ENCODE results near the gene PRKAG2.

Gene PRKAG2

DNA sequence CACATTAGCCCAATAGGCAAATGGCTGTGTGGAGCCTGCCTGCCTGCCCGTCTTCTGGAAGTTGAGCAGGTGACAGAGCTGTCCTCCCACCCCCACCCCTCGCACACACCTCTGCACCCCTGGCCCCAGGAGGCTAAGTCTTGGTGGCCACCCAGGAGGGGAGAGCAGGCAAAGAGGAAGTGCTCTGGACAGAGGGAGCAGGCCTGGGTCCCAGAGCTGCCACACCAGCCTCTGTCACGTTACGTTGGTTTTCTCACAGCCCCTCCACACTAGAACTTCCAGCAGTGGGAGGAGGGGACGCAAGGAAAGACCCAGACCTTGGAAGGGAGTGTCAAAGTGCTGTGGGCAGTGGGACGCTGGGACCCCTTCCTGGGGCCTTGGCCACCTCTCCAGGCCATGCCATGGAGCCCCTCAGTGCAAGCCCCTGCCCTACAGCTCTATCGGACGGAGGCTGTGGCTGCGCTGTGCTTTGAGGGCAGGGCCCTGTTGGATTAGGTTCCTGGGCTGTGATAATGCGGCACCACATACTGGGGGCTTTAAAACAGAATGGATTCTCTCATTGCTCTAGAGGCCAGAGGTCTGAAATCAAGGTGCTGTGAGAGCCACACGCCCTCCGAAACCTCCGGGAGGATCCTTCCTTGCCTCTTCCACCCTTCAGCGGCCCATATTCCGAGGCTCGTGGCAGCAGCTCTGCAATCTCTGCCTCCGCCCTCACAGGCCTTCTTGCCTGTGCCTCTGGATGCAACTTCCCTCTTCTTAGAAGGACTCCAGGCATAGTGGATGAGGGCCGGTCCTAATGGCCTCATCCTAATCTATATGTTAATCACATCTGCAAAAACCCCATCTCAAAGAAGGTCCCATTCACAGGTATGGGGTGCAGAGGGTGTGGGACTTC is 9.9 kb downstream of the PRKAG2 start:
- Histone ChIP-seq H2AFZ (ENCODE audit: low read length) (no peak overlapping the region), H3K9me2 (ENCODE audit: low read depth, low read length) (no peaks in the 10 kb centered on the region), H3K4me2 (ENCODE audit: low read length) (no peak overlapping the region), H3F3A (ENCODE audit: insufficient read depth, low read length) (no peaks in the 10 kb centered on the region), H3K4me1 (ENCODE audit: insufficient read depth, low read length, severe bottlenecking) (no peaks in the 10 kb centered on the region), H4K20me1 (ENCODE audit: insufficient read depth, low read length) (no peaks in the 10 kb centered on the region), H3K9ac (ENCODE audit: low read length) (no peak overlapping the region), H3K4me3 (ENCODE audit: low read depth, low read length, poor library complexity, severe bottlenecking) (no peak overlapping the region), H3K79me2 (ENCODE audit: insufficient read depth, low read length) (no peaks in the 10 kb centered on the region), H3K27me3 (ENCODE audit: insufficient read depth, low read length) (no peaks in the 10 kb centered on the region; the same call in 1 of the 2 replicates), H3K36me3 (ENCODE audit: insufficient read depth, low read length) (no peaks in the 10 kb centered on the region), H3K27ac (ENCODE audit: low read depth, low read length, poor library complexity, severe bottlenecking) (no peak overlapping the region), H3K9me3 (ENCODE audit: low read length) (no peaks in the 10 kb centered on the region)
- no peak for TF ChIP-seq EZH2 (IDR thresholded peaks at IDR 0.05; ENCODE audit: borderline replicate concordance, low read length)

DNA sequence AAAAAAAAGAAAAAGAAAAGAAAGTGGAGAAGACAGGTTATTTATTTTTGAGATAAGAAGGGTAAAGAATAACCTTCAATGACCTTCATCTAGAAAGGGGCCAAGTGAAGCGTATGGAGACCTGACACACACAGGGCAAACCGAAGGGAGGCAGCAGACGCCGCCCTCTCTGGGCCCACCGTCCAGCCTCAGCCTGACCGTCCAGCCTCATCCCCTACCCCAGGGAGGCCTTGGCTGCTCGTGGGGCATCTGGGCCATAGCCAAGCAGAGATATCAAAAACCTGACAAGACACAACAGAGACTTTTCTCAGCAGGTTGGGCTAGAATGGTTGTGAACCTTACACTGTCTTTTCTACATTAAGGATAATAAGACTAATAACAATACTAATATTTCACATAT is 10.9 kb downstream of the PRKAG2 start:
- no peaks in the 10 kb centered on the region for H3F3A ChIP-seq (ENCODE audit: insufficient read depth, low read length)
- H3K9me3 ChIP-seq (ENCODE audit: low read length) = no peaks in the 10 kb centered on the region
- H3K4me1 ChIP-seq (ENCODE audit: insufficient read depth, low read length, severe bottlenecking) = no peaks in the 10 kb centered on the region
- H3K27me3 ChIP-seq (ENCODE audit: insufficient read depth, low read length) = no peaks in the 10 kb centered on the region; the same call in 1 of the 2 replicates
- H3K4me3 ChIP-seq (ENCODE audit: low read depth, low read length, poor library complexity, severe bottlenecking) = no peak overlapping the region
- H4K20me1 ChIP-seq (ENCODE audit: insufficient read depth, low read length) = no peaks in the 10 kb centered on the region
- H3K9me2 ChIP-seq (ENCODE audit: low read depth, low read length) = no peaks in the 10 kb centered on the region
- H3K9ac ChIP-seq (ENCODE audit: low read length) = no peak overlapping the region
- H3K79me2 ChIP-seq (ENCODE audit: insufficient read depth, low read length) = no peaks in the 10 kb centered on the region
- TF ChIP-seq EZH2 (IDR thresholded peaks at IDR 0.05; ENCODE audit: borderline replicate concordance, low read length) = no peak
- TF ChIP-seq, protein P1, sequence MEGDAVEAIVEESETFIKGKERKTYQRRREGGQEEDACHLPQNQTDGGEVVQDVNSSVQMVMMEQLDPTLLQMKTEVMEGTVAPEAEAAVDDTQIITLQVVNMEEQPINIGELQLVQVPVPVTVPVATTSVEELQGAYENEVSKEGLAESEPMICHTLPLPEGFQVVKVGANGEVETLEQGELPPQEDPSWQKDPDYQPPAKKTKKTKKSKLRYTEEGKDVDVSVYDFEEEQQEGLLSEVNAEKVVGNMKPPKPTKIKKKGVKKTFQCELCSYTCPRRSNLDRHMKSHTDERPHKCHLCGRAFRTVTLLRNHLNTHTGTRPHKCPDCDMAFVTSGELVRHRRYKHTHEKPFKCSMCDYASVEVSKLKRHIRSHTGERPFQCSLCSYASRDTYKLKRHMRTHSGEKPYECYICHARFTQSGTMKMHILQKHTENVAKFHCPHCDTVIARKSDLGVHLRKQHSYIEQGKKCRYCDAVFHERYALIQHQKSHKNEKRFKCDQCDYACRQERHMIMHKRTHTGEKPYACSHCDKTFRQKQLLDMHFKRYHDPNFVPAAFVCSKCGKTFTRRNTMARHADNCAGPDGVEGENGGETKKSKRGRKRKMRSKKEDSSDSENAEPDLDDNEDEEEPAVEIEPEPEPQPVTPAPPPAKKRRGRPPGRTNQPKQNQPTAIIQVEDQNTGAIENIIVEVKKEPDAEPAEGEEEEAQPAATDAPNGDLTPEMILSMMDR (IDR thresholded peaks at IDR 0.05; ENCODE audit: low read length) = no peak
- H3K4me2 ChIP-seq (ENCODE audit: low read length) = no peak overlapping the region
- no peaks in the 10 kb centered on the region for H3K36me3 ChIP-seq (ENCODE audit: insufficient read depth, low read length)
- H2AFZ ChIP-seq (ENCODE audit: low read length) = no peak overlapping the region
- H3K27ac ChIP-seq (ENCODE audit: low read depth, low read length, poor library complexity, severe bottlenecking) = no peak overlapping the region

DNA sequence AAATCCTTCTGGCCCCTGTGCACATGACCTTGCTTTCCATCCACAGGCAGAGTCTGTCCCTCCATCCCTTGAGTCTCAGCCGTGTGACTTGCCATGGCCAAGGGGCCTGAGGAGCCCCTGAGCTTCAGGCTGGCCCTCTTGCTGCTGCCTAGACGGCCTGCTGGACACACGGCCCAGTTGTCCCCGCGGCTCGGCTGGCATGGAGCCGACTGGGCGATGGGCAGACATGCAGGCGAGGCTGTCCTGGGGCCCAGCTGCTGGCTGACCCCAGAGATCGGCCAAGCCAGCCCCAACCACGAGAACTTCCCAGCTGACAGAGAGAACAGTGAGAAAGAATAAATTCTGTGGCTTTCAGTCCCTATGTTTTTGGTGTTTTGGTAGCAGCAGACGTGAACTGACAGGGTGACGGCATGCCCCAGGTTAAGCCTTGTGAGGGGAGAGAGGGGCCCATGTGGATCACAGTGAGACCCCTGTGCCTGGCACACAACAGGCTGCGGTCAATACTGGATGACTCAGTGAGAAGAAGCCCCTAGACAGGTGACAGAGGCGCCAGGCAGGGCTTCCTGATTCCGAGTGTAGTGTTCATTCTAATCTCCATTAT is 11.7 kb downstream of the PRKAG2 start:
- no peak overlapping the region for H3K9ac ChIP-seq (ENCODE audit: low read length)
- no peaks in the 10 kb centered on the region for H3K36me3 ChIP-seq (ENCODE audit: insufficient read depth, low read length)
- no peaks in the 10 kb centered on the region for H3F3A ChIP-seq (ENCODE audit: insufficient read depth, low read length)
- H3K4me1 ChIP-seq (ENCODE audit: insufficient read depth, low read length, severe bottlenecking) = no peaks in the 10 kb centered on the region
- H3K9me2 ChIP-seq (ENCODE audit: low read depth, low read length) = no peaks in the 10 kb centered on the region
- H4K20me1 ChIP-seq (ENCODE audit: insufficient read depth, low read length) = no peaks in the 10 kb centered on the region
- H3K27me3 ChIP-seq (ENCODE audit: insufficient read depth, low read length) = no peaks in the 10 kb centered on the region; the same call in 1 of the 2 replicates
- no peak overlapping the region for H3K4me2 ChIP-seq (ENCODE audit: low read length)
- H2AFZ ChIP-seq (ENCODE audit: low read length) = no peak overlapping the region
- TF ChIP-seq, protein P1 (IDR thresholded peaks at IDR 0.05; ENCODE audit: low read length) = no peak
- no peak for TF ChIP-seq EZH2 (IDR thresholded peaks at IDR 0.05; ENCODE audit: borderline replicate concordance, low read length)
- H3K4me3 ChIP-seq (ENCODE audit: low read depth, low read length, poor library complexity, severe bottlenecking) = no peak overlapping the region
- no peaks in the 10 kb centered on the region for H3K79me2 ChIP-seq (ENCODE audit: insufficient read depth, low read length)
- no peak overlapping the region for H3K27ac ChIP-seq (ENCODE audit: low read depth, low read length, poor library complexity, severe bottlenecking)
- H3K9me3 ChIP-seq (ENCODE audit: low read length) = no peaks in the 10 kb centered on the region

Measured in OCI-LY1 (cell line).